GM12873 (cell line): ENCODE results near the gene TDRD9.

ENCODE experiments used
- CTCF ChIP-seq: IDR thresholded peaks from 2 replicates; pipeline ENCODE4 v1.5.1; 2012; ENCODE audit warnings: low read depth, mild to moderate bottlenecking, moderate library complexity, low read length, control low read depth; ENCODE audit not compliant: insufficient read depth; ENCODE audit errors: missing control alignments

Gene TDRD9

GRCh38 chr14:104011824-104012517, 83.7 kb downstream of the TDRD9 start:
- no peak for TF ChIP-seq CTCF

- TF ChIP-seq CTCF, result no peak
These were observed 86.5 kb downstream of the TDRD9 start for GRCh38 chr14:104014764-104015163.

GRCh38 chr14:104016873-104017650, 88.8 kb downstream of the TDRD9 start:
- TF ChIP-seq CTCF, result no peak

- no peak for TF ChIP-seq CTCF
These were observed 90.8 kb downstream of the TDRD9 start for GRCh38 chr14:104019029-104019428.

GRCh38 chr14:104019806-104020205, 91.5 kb downstream of the TDRD9 start:
- no peak for TF ChIP-seq CTCF

GRCh38 chr14:104020471-104020870, 92.2 kb downstream of the TDRD9 start:
- no peak for TF ChIP-seq CTCF

- TF ChIP-seq CTCF, result no peak
These were observed 95.2 kb downstream of the TDRD9 start for GRCh38 chr14:104023325-104024055.
